ENCODE data around the gene TAF7.

The TAF7 gene

GRCh38 chr5:141356133-141356532 lies 35.5 kb upstream of the TAF7 start:
- H3K23ac ChIP-seq (ENCODE audit: low read depth, low read length, poor library complexity): no peak overlapping the region
- H3K79me1 ChIP-seq (ENCODE audit: low read depth, low read length): no peaks in the 10 kb centered on the region
- no peak overlapping the region for H4K91ac ChIP-seq (ENCODE audit: low read depth, low read length, poor library complexity)
- DNase-seq (ENCODE audit: low spot score): no peak
- no peak overlapping the region for H3K4ac ChIP-seq (ENCODE audit: low read length)
- no peak overlapping the region for H2BK5ac ChIP-seq (ENCODE audit: low read length)
- H3K27ac ChIP-seq (replicated peaks; ENCODE audit: low read length): no peak overlapping the region
- no peak overlapping the region for H2BK12ac ChIP-seq (ENCODE audit: low read length)
- H3K27me3 ChIP-seq (ENCODE audit: control insufficient read depth in 3 of 3, insufficient read depth in 3 of 3, low read depth in 1 of 3, low read length in 3 of 3): peaks cover 0 to 4% (median 0%) of the 10 kb centered on the region in 3 experiments
- no peak overlapping the region for H3K4me3 ChIP-seq (ENCODE audit: low read length in 2 of 2)
- WGBS, 2 donors (ENCODE audit: extremely low coverage in 2 of 2, insufficient read length in 2 of 2, insufficient replicate concordance in 1 of 2): no CpG with 5 or more reads among the region's 5 CpGs
- no peak overlapping the region for H3K18ac ChIP-seq (ENCODE audit: low read length)
- H3K4me2 ChIP-seq (ENCODE audit: insufficient read depth, low read length, poor library complexity, severe bottlenecking): no peak overlapping the region
- H2BK15ac ChIP-seq (ENCODE audit: low read length): no peak overlapping the region
- no peak overlapping the region for H3K9ac ChIP-seq (ENCODE audit: low read depth, low read length, poor library complexity)
- H3K4me1 ChIP-seq (ENCODE audit: control insufficient read depth in 2 of 2, insufficient read depth in 1 of 2, low read depth in 1 of 2, low read length in 2 of 2): no peaks in the 10 kb centered on the region
- H2BK120ac ChIP-seq (ENCODE audit: low read depth, low read length): no peak overlapping the region
- no peak overlapping the region for H2AK5ac ChIP-seq (ENCODE audit: low read depth, low read length)
- H3K14ac ChIP-seq (ENCODE audit: low read length): no peak overlapping the region
- H2AFZ ChIP-seq (ENCODE audit: low read length): no peak overlapping the region
- peaks cover 0 to 3% of the 10 kb centered on the region in 2 donors for H3K36me3 ChIP-seq (replicated peaks in 1 of 2; ENCODE audit: control insufficient read depth in 2 of 2, insufficient read depth in 2 of 2, low read length in 2 of 2)
- H4K8ac ChIP-seq (ENCODE audit: low read depth, low read length): no peak overlapping the region
- H3K9me3 ChIP-seq (replicated peaks in 1 of 2; ENCODE audit: control insufficient read depth in 2 of 2, insufficient read depth in 1 of 2, low read depth in 1 of 2, low read length in 2 of 2): peaks cover 24 to 70% of the 10 kb centered on the region in 2 donors

- DNase-seq (ENCODE audit: low spot score): no peak
- no peak overlapping the region for H3K9ac ChIP-seq (ENCODE audit: low read depth, low read length, poor library complexity)
- H3K27me3 ChIP-seq (ENCODE audit: control insufficient read depth in 3 of 3, insufficient read depth in 3 of 3, low read depth in 1 of 3, low read length in 3 of 3): peaks cover 0 to 4% (median 0%) of the 10 kb centered on the region in 3 experiments
- no CpG with 5 or more reads among the region's 24 CpGs for WGBS, 2 donors (ENCODE audit: extremely low coverage in 2 of 2, insufficient read length in 2 of 2, insufficient replicate concordance in 1 of 2)
- no peak overlapping the region for H2BK15ac ChIP-seq (ENCODE audit: low read length)
- H3K4ac ChIP-seq (ENCODE audit: low read length): no peak overlapping the region
- no peak overlapping the region for H2AK5ac ChIP-seq (ENCODE audit: low read depth, low read length)
- no peak overlapping the region for H3K23ac ChIP-seq (ENCODE audit: low read depth, low read length, poor library complexity)
- H3K4me2 ChIP-seq (ENCODE audit: insufficient read depth, low read length, poor library complexity, severe bottlenecking): no peak overlapping the region
- no peak overlapping the region for H3K27ac ChIP-seq (replicated peaks; ENCODE audit: low read length)
- H4K8ac ChIP-seq (ENCODE audit: low read depth, low read length): no peak overlapping the region
- H3K4me1 ChIP-seq (ENCODE audit: control insufficient read depth in 2 of 2, insufficient read depth in 1 of 2, low read depth in 1 of 2, low read length in 2 of 2): no peaks in the 10 kb centered on the region
- peaks cover 0 to 3% of the 10 kb centered on the region in 2 donors for H3K36me3 ChIP-seq (replicated peaks in 1 of 2; ENCODE audit: control insufficient read depth in 2 of 2, insufficient read depth in 2 of 2, low read length in 2 of 2)
- H2BK120ac ChIP-seq (ENCODE audit: low read depth, low read length): no peak overlapping the region
- no peak overlapping the region for H2BK5ac ChIP-seq (ENCODE audit: low read length)
- no peak overlapping the region for H3K14ac ChIP-seq (ENCODE audit: low read length)
- H4K91ac ChIP-seq (ENCODE audit: low read depth, low read length, poor library complexity): no peak overlapping the region
- H3K4me3 ChIP-seq (ENCODE audit: low read length in 2 of 2): no peak overlapping the region
- H3K79me1 ChIP-seq (ENCODE audit: low read depth, low read length): no peaks in the 10 kb centered on the region
- H2BK12ac ChIP-seq (ENCODE audit: low read length): no peak overlapping the region
- no peak overlapping the region for H2AFZ ChIP-seq (ENCODE audit: low read length)
- H3K9me3 ChIP-seq (replicated peaks in 1 of 2; ENCODE audit: control insufficient read depth in 2 of 2, insufficient read depth in 1 of 2, low read depth in 1 of 2, low read length in 2 of 2): peaks cover 27 to 70% of the 10 kb centered on the region in 2 donors
- no peak overlapping the region for H3K18ac ChIP-seq (ENCODE audit: low read length)
These were observed 35.1 kb upstream of the TAF7 start for GRCh38 chr5:141355641-141356040.

GRCh38 chr5:141354900-141355469 lies 34.4 kb upstream of the TAF7 start, which contains the start of gene PCDHGA4:
PCDHGA4 (plus strand) TSS chr5:141355021; CDS start chr5:141355108, 87 bp downstream.
- H2BK15ac ChIP-seq (ENCODE audit: low read length): no peak within 1 kb of the TSS
- no peak within 1 kb of the TSS for H3K27ac ChIP-seq (replicated peaks; ENCODE audit: low read length)
- no peak within 1 kb of the TSS for H4K91ac ChIP-seq (ENCODE audit: low read depth, low read length, poor library complexity)
- no peaks in the 10 kb centered on the region for H3K4me1 ChIP-seq (ENCODE audit: control insufficient read depth in 2 of 2, insufficient read depth in 1 of 2, low read depth in 1 of 2, low read length in 2 of 2)
- DNase-seq (ENCODE audit: low spot score): no peak
- H2AFZ ChIP-seq (ENCODE audit: low read length): no peak within 1 kb of the TSS
- H2BK12ac ChIP-seq (ENCODE audit: low read length): no peak within 1 kb of the TSS
- no peak within 1 kb of the TSS for H3K14ac ChIP-seq (ENCODE audit: low read length)
- no peak within 1 kb of the TSS for H3K18ac ChIP-seq (ENCODE audit: low read length)
- H3K23ac ChIP-seq (ENCODE audit: low read depth, low read length, poor library complexity): no peak within 1 kb of the TSS
- no CpG with 5 or more reads among the region's 29 CpGs for WGBS, 2 donors (ENCODE audit: extremely low coverage in 2 of 2, insufficient read length in 2 of 2, insufficient replicate concordance in 1 of 2)
- no peaks in the 10 kb centered on the region for H3K79me1 ChIP-seq (ENCODE audit: low read depth, low read length)
- H3K4ac ChIP-seq (ENCODE audit: low read length): no peak within 1 kb of the TSS
- H3K36me3 ChIP-seq (replicated peaks in 1 of 2; ENCODE audit: control insufficient read depth in 2 of 2, insufficient read depth in 2 of 2, low read length in 2 of 2): peaks cover 0 to 3% of the 10 kb centered on the region in 2 donors
- no peak within 1 kb of the TSS for H4K8ac ChIP-seq (ENCODE audit: low read depth, low read length)
- H2BK120ac ChIP-seq (ENCODE audit: low read depth, low read length): no peak within 1 kb of the TSS
- H3K9me3 ChIP-seq (replicated peaks in 1 of 2; ENCODE audit: control insufficient read depth in 2 of 2, insufficient read depth in 1 of 2, low read depth in 1 of 2, low read length in 2 of 2): peaks cover 24 to 69% of the 10 kb centered on the region in 2 donors
- H2BK5ac ChIP-seq (ENCODE audit: low read length): no peak within 1 kb of the TSS
- no peak within 1 kb of the TSS for H3K4me2 ChIP-seq (ENCODE audit: insufficient read depth, low read length, poor library complexity, severe bottlenecking)
- H3K9ac ChIP-seq (ENCODE audit: low read depth, low read length, poor library complexity): no peak within 1 kb of the TSS
- no peak within 1 kb of the TSS for H2AK5ac ChIP-seq (ENCODE audit: low read depth, low read length)
- H3K4me3 ChIP-seq (ENCODE audit: low read length in 2 of 2): no peak within 1 kb of the TSS
- peaks cover 0 to 4% (median 0%) of the 10 kb centered on the region in 3 experiments for H3K27me3 ChIP-seq (ENCODE audit: control insufficient read depth in 3 of 3, insufficient read depth in 3 of 3, low read depth in 1 of 3, low read length in 3 of 3)

GRCh38 chr5:141351591-141351990 lies 31.0 kb upstream of the TAF7 start:
- Histone ChIP-seq H3K36me3 (replicated peaks in 1 of 2; ENCODE audit: control insufficient read depth in 2 of 2, insufficient read depth in 2 of 2, low read length in 2 of 2) (peaks cover 0 to under 1% of the 10 kb centered on the region in 2 donors), H3K27ac (replicated peaks; ENCODE audit: low read length) (no peak overlapping the region), H3K14ac (ENCODE audit: low read length) (no peak overlapping the region), H3K18ac (ENCODE audit: low read length) (no peak overlapping the region), H3K79me1 (ENCODE audit: low read depth, low read length) (no peaks in the 10 kb centered on the region), H3K23ac (ENCODE audit: low read depth, low read length, poor library complexity) (no peak overlapping the region), H4K91ac (ENCODE audit: low read depth, low read length, poor library complexity) (no peak overlapping the region), H2BK5ac (ENCODE audit: low read length) (no peak overlapping the region), H2BK15ac (ENCODE audit: low read length) (no peak overlapping the region), H3K4me3 (ENCODE audit: low read length in 2 of 2) (no peak overlapping the region), H3K4ac (ENCODE audit: low read length) (no peak overlapping the region), H3K9ac (ENCODE audit: low read depth, low read length, poor library complexity) (no peak overlapping the region), H4K8ac (ENCODE audit: low read depth, low read length) (no peak overlapping the region), H3K27me3 (ENCODE audit: control insufficient read depth in 3 of 3, insufficient read depth in 3 of 3, low read depth in 1 of 3, low read length in 3 of 3) (peaks cover 0 to 2% (median 0%) of the 10 kb centered on the region in 3 experiments), H2BK12ac (ENCODE audit: low read length) (no peak overlapping the region), H2BK120ac (ENCODE audit: low read depth, low read length) (no peak overlapping the region), H2AK5ac (ENCODE audit: low read depth, low read length) (no peak overlapping the region), H3K4me2 (ENCODE audit: insufficient read depth, low read length, poor library complexity, severe bottlenecking) (no peak overlapping the region), H3K4me1 (ENCODE audit: control insufficient read depth in 2 of 2, insufficient read depth in 1 of 2, low read depth in 1 of 2, low read length in 2 of 2) (no peaks in the 10 kb centered on the region), H3K9me3 (replicated peaks in 1 of 2; ENCODE audit: control insufficient read depth in 2 of 2, insufficient read depth in 1 of 2, low read depth in 1 of 2, low read length in 2 of 2) (peaks cover 20 to 45% of the 10 kb centered on the region in 2 donors), H2AFZ (ENCODE audit: low read length) (no peak overlapping the region)
- DNase-seq (ENCODE audit: low spot score): no peak
- WGBS, 2 donors (ENCODE audit: extremely low coverage in 2 of 2, insufficient read length in 2 of 2, insufficient replicate concordance in 1 of 2): no CpG with 5 or more reads among the region's 36 CpGs
